BJ (cell line): ENCODE results near the gene SETD1A. TPM values are rescaled to one million over a fixed set of nuclear protein-coding genes. Genes with fewer than 3 reads are reported as not detected.

Experiments
- CTCF ChIA-PET: fragments of 350-600 bp; formaldehyde crosslinking; extraction: SDS; loops from one replicate; lab custom pipeline; 2021; ENCODE audit warnings: antibody characterized with exemption, inconsistent platforms; lab: Yijun Ruan, JAX
- POLR2A ChIA-PET: fragments of 300-600 bp; sonication (Branson Sonifier 250); formaldehyde crosslinking; extraction: SDS; loops from one replicate; lab custom pipeline; 2021; ENCODE audit warnings: antibody characterized with exemption; lab: Charles Lee
- DNase-seq: peaks from one replicate; pipeline ENCODE4 v3.0.0-alpha.2; 2011; ENCODE audit warnings: low read depth
- H3K27me3 ChIP-seq: 2 replicates; pipeline ENCODE4 v1.6.0; 2011; ENCODE audit warnings: low read length; ENCODE audit not compliant: control insufficient read depth, insufficient read depth
- H3K36me3 ChIP-seq: 2 replicates; pipeline ENCODE4 v1.5.1; 2011; ENCODE audit warnings: low read length; ENCODE audit not compliant: control insufficient read depth, insufficient read depth
- H3K4me3 ChIP-seq: 2 replicates; pipeline ENCODE4 v1.5.1; 2011; ENCODE audit warnings: low read depth, mild to moderate bottlenecking, control low read depth, low read length
- CTCF ChIP-seq: IDR thresholded peaks from 2 replicates; pipeline ENCODE4 v1.5.1; 2011; ENCODE audit warnings: low read depth, mild to moderate bottlenecking, control low read depth, inconsistent platforms, low read length, moderate library complexity; ENCODE audit not compliant: insufficient read depth
- polyA plus RNA-seq: library from polyadenylated mRNA; depleted of rRNA; stranded (reverse); fragments of >200 nt; gene quantifications from 2 replicates; pipeline ENCODE4 v1.2.3, GENCODE V29; 2011

The SETD1A gene
- polyA plus RNA-seq, 1 experiment: 1.4 TPM

GRCh38 chr16:30984669-30985400 lies 27.3 kb downstream of the SETD1A start, which contains the start of gene HSD3B7:
TSS of gene HSD3B7 (plus strand) at chr16:30985207. CDS start at chr16:30985659, 452 bp downstream.
- POLR2A ChIA-PET: interaction anchor here (0.6 to 1.0 kb wide), 2 partner anchors 90 to 157 kb away, joined by 3 to 4 read pairs; partner anchors contain the start of gene ZNF646
- Histone ChIP-seq H3K27me3 (no peaks in the 10 kb centered on the region), H3K36me3 (peaks cover 22% of the 10 kb centered on the region), H3K4me3 (peak within 1 kb of the TSS; percentile 44)
- TF ChIP-seq CTCF: peak; percentile 97
- no peak for DNase-seq
- CTCF ChIA-PET: interaction anchor here (0.6 to 5.0 kb wide), 35 partner anchors 9 to 889 kb away, joined by 3 to 54 read pairs (median 4); partner anchors contain the start of genes VKORC1, ZNF267, ZNF646 and ZNF668

- 0 out of 2 replicates have a peak, but pooled peaks have one; percentile 13 for TF ChIP-seq CTCF
- POLR2A ChIA-PET: interaction anchor here (1.0 kb wide), 1 partner anchor 156 kb away, joined by 4 read pairs; no protein-coding TSS in a partner anchor
These were observed 28.0 kb downstream of the SETD1A start for GRCh38 chr16:30985401-30986128.

GRCh38 chr16:30986129-30986991 lies 28.8 kb downstream of the SETD1A start:
- Histone ChIP-seq H3K36me3 (peaks cover 13% of the 10 kb centered on the region), H3K27me3 (no peaks in the 10 kb centered on the region), H3K4me3 (no peak overlapping the region)
- CTCF ChIA-PET: interaction anchor here (0.8 to 5.0 kb wide), 23 partner anchors 7 to 882 kb away, joined by 3 to 54 read pairs (median 5); partner anchors contain the start of genes KAT8, VKORC1, ZNF646 and ZNF668
- POLR2A ChIA-PET: no interaction called here
- no peak for TF ChIP-seq CTCF
- DNase-seq: no peak

More at GRCh38 chr16:30985401-30986128, 28.0 kb downstream of the SETD1A start:
- CTCF ChIA-PET: interaction anchor here (0.8 to 5.0 kb wide), 29 partner anchors 8 to 888 kb away, joined by 3 to 54 read pairs (median 4); partner anchors contain the start of genes KAT8, VKORC1, ZNF267 and ZNF646
- Histone ChIP-seq H3K36me3 (peaks cover 17% of the 10 kb centered on the region), H3K27me3 (no peaks in the 10 kb centered on the region), H3K4me3 (peak overlapping the region; percentile 44)
- DNase-seq: no peak

- no peak for DNase-seq
- Histone ChIP-seq H3K27me3 (no peaks in the 10 kb centered on the region), H3K4me3 (no peak overlapping the region), H3K36me3 (peaks cover 11% of the 10 kb centered on the region)
- TF ChIP-seq CTCF: no peak
- CTCF ChIA-PET: interaction anchor here (1.0 to 1.1 kb wide), 2 partner anchors 29 to 455 kb away, joined by 3 read pairs; partner anchors contain the start of gene ZNF843
- POLR2A ChIA-PET: no interaction called here
These were observed 30.1 kb downstream of the SETD1A start for GRCh38 chr16:30987581-30988190.
